Stimulated activated CD8-positive, alpha-beta memory T cell treated with anti-CD3 and anti-CD28 coated beads, Interleukin-2, amount 100 ng/mL, for 1 hour (primary cell): ENCODE data around the gene RRP8.

ENCODE experiments used
- DNase-seq, 2 donors: peaks; one replicate each; pipeline ENCODE4 v3.0.0-alpha.2; 2020; ENCODE audit warnings: low read depth in 2 of 2

Gene RRP8

GRCh38 chr11:6603287-6604080 lies at the start of gene RRP8, which contains the start of gene ILK:
Gene RRP8 (minus strand): TSS chr11:6603616. CDS start chr11:6603502, 114 bp downstream.
Gene ILK (plus strand): TSS chr11:6603774. CDS start chr11:6604272, 498 bp downstream.
- peak; percentile 76 for DNase-seq

GRCh38 chr11:6653097-6653496 lies 49.7 kb upstream of the RRP8 start:
- DNase-seq, result no peak

GRCh38 chr11:6652182-6652581 lies 48.8 kb upstream of the RRP8 start:
- DNase-seq, result no peak

- DNase-seq, result no peak
These were observed 47.6 kb upstream of the RRP8 start for GRCh38 chr11:6650980-6651379.

- no peak for DNase-seq
These were observed 46.7 kb upstream of the RRP8 start for GRCh38 chr11:6650104-6650503.

- DNase-seq, result no peak
These were observed 45.1 kb upstream of the RRP8 start for GRCh38 chr11:6648501-6648900.

GRCh38 chr11:6647836-6648235 lies 44.4 kb upstream of the RRP8 start:
- no peak for DNase-seq

GRCh38 chr11:6646918-6647679 lies 43.7 kb upstream of the RRP8 start:
- DNase-seq, result no peak

- DNase-seq, result no peak
These were observed 43.1 kb upstream of the RRP8 start for GRCh38 chr11:6646576-6646917.

- no peak for DNase-seq
These were observed 42.7 kb upstream of the RRP8 start for GRCh38 chr11:6646071-6646470.

- DNase-seq, result no peak
These were observed 39.5 kb upstream of the RRP8 start for GRCh38 chr11:6642957-6643356.

- DNase-seq, result no peak
These were observed 37.7 kb upstream of the RRP8 start for GRCh38 chr11:6640985-6641701.

- no peak for DNase-seq
These were observed 36.9 kb upstream of the RRP8 start for GRCh38 chr11:6640036-6640984.

- DNase-seq, result no peak
These were observed 35.0 kb upstream of the RRP8 start for GRCh38 chr11:6638429-6638828.

- no peak for DNase-seq
These were observed 34.5 kb upstream of the RRP8 start for GRCh38 chr11:6637871-6638270.

- DNase-seq, result no peak
These were observed 33.1 kb upstream of the RRP8 start for GRCh38 chr11:6636480-6636879.

- DNase-seq, result no peak
These were observed 31.9 kb upstream of the RRP8 start for GRCh38 chr11:6635082-6635932.

GRCh38 chr11:6634534-6634933 lies 31.1 kb upstream of the RRP8 start:
- DNase-seq, result no peak

GRCh38 chr11:6633422-6634408 lies 30.3 kb upstream of the RRP8 start:
- no peak for DNase-seq
